HepG2 (cell line): Measurements from ENCODE around the gene ZC3H7B. TPM values are rescaled to one million over a fixed set of nuclear protein-coding genes. Genes with fewer than 3 reads are reported as not detected.

Source experiments
- ARHGAP35 ChIP-seq: sonication (generic); formaldehyde crosslinking; IDR thresholded peaks from 2 replicates; pipeline ENCODE4 v1.9.0; 2022; ENCODE audit warnings: mild to moderate bottlenecking, inconsistent platforms, moderate library complexity, missing genetic modification reagents, borderline replicate concordance
- BRCA1 ChIP-seq: sonication (generic); formaldehyde crosslinking; IDR thresholded peaks from 2 replicates; pipeline ENCODE4 v1.4.0; 2020; ENCODE audit warnings: missing genetic modification reagents
- CENPBD1 ChIP-seq: sonication (generic); formaldehyde crosslinking; IDR thresholded peaks from 2 replicates; pipeline ENCODE4 v1.8.0; 2022; ENCODE audit warnings: missing genetic modification reagents, low read depth, mild to moderate bottlenecking, borderline replicate concordance
- EP300 ChIP-seq, 3 experiments: sonication (generic) in 1 of 3; formaldehyde crosslinking in 1 of 3; IDR thresholded peaks; 2 replicates each; pipeline versions ENCODE4 v1.5.1 to v1.6.1; 2011 to 2020; ENCODE audit warnings: low read depth in 2 of 3, low read length in 2 of 3, borderline replicate concordance in 1 of 3, improper control_type of control experiment in 1 of 3, mild to moderate bottlenecking in 1 of 3, missing genetic modification reagents in 1 of 3, moderate library complexity in 1 of 3
- HMGXB4 ChIP-seq, 2 experiments: sonication (generic) in 1 of 2; formaldehyde crosslinking in 1 of 2; IDR thresholded peaks; 2 replicates each; pipeline versions ENCODE4 v1.4.0 to v1.6.1; 2018 to 2020; ENCODE audit warnings: missing genetic modification reagents in 2 of 2, borderline replicate concordance in 1 of 2, low read depth in 1 of 2, mild to moderate bottlenecking in 1 of 2, missing biosample characterization in 1 of 2
- MEIS2 ChIP-seq: sonication (generic); formaldehyde crosslinking; IDR thresholded peaks from 2 replicates; pipeline ENCODE4 v1.9.0; 2021; ENCODE audit warnings: mild to moderate bottlenecking, missing genetic modification reagents
- MYNN ChIP-seq: sonication (generic); formaldehyde crosslinking; IDR thresholded peaks from 2 replicates; pipeline ENCODE4 v1.4.0; 2020; ENCODE audit warnings: mild to moderate bottlenecking, low read depth, missing genetic modification reagents
- PHB2 ChIP-seq: fragments of 450-650 bp; IDR thresholded peaks from 2 replicates; pipeline ENCODE4 v1.6.1; 2018; ENCODE audit not compliant: partially characterized antibody
- SRSF9 ChIP-seq: fragments of 200-400 bp; formaldehyde crosslinking; IDR thresholded peaks from 2 replicates; pipeline ENCODE4 v1.6.1; 2018; ENCODE audit warnings: borderline replicate concordance, mild to moderate bottlenecking, low read depth, low read length; ENCODE audit not compliant: insufficient read depth, poor library complexity, severe bottlenecking
- TCF7 ChIP-seq: sonication (generic); IDR thresholded peaks from 2 replicates; pipeline ENCODE4 v1.6.1; 2016; ENCODE audit warnings: antibody characterized with exemption, low read depth
- TGIF2 ChIP-seq: IDR thresholded peaks from 2 replicates; pipeline ENCODE4 v1.6.1; 2016; ENCODE audit warnings: control low read depth, missing compliant biosample characterization
- ZBTB37 ChIP-seq: sonication (generic); formaldehyde crosslinking; IDR thresholded peaks from 2 replicates; pipeline ENCODE4 v1.4.0; 2020; ENCODE audit warnings: mild to moderate bottlenecking, missing genetic modification reagents
- ZFP36L1 ChIP-seq: sonication (generic); formaldehyde crosslinking; IDR thresholded peaks from 2 replicates; pipeline ENCODE4 v1.8.0; 2022; ENCODE audit warnings: mild to moderate bottlenecking, missing genetic modification reagents, moderate library complexity
- ZHX1 ChIP-seq: sonication (generic); formaldehyde crosslinking; IDR thresholded peaks from 2 replicates; pipeline ENCODE4 v1.8.1; 2022; ENCODE audit warnings: low read depth, mild to moderate bottlenecking, missing genetic modification reagents
- ZNF205 ChIP-seq: IDR thresholded peaks from 2 replicates; pipeline ENCODE4 v1.6.1; 2018; ENCODE audit warnings: missing biosample characterization, missing genetic modification reagents
- ZNF503 ChIP-seq: sonication (generic); formaldehyde crosslinking; IDR thresholded peaks from 2 replicates; pipeline ENCODE4 v1.4.0; 2020; ENCODE audit warnings: missing genetic modification reagents
- ZNF549 ChIP-seq: sonication (generic); formaldehyde crosslinking; IDR thresholded peaks from 2 replicates; pipeline ENCODE4 v1.5.0; 2020; ENCODE audit warnings: missing genetic modification reagents
- ZNF570 ChIP-seq: sonication (generic); formaldehyde crosslinking; IDR thresholded peaks from 2 replicates; pipeline ENCODE4 v1.4.0; 2020; ENCODE audit warnings: mild to moderate bottlenecking, missing genetic modification reagents, borderline replicate concordance
- ZNF589 ChIP-seq: sonication (generic); formaldehyde crosslinking; conservative IDR thresholded peaks from 2 replicates; pipeline ENCODE4 v1.8.0; 2022; ENCODE audit warnings: mild to moderate bottlenecking, moderate library complexity, missing genetic modification reagents
- ZNF740 ChIP-seq: sonication (generic); formaldehyde crosslinking; IDR thresholded peaks from 2 replicates; pipeline ENCODE4 v1.4.0; 2020; ENCODE audit warnings: missing genetic modification reagents
- polyA plus RNA-seq, 8 experiments: library from polyadenylated mRNA; depleted of rRNA in 3 of 8; stranded (reverse) in 7 of 8; unstranded in 1 of 8; fragments of >200 nt; fragmentation: Illumina TruSeq in 4 of 8; extraction: Trizol in 4 of 8; gene quantifications; 2 replicates each; pipeline versions ENCODE4 v1.2.1 to v1.2.3, GENCODE V29; 2011 to 2016; ENCODE audit warnings: low read depth in 4 of 8, missing spikeins in 1 of 8, mixed read lengths in 1 of 8; ENCODE audit not compliant: insufficient read depth in 1 of 8
- total RNA-seq, 5 experiments: library from RNA; depleted of rRNA; stranded (reverse); fragments of >200 nt; fragmentation: Illumina TruSeq; extraction: Trizol; gene quantifications; 2 replicates each; pipeline ENCODE4 v1.2.3, GENCODE V29; 2016; ENCODE audit warnings: low read depth in 1 of 5

ZC3H7B gene
- total and polyA plus RNA-seq, 2 of the 13 experiments (the other 11 are each of a cell fraction or from before 2014, with no cell fraction given) = 26.4 to 37.2 TPM

- TF ChIP-seq ZNF205 (peak; percentile 37; the same call in 1 of the 2 replicates), MEIS2 (CRISPR knock-in tag) (peak; percentile 95), TCF7 (no peak), ZBTB37 (CRISPR knock-in tag) (0 out of 2 replicates have a peak, but pooled peaks have one; percentile 28), TGIF2 (CRISPR knock-in tag) (peak; percentile 92), HMGXB4 (CRISPR knock-in tag; IDR thresholded peaks at IDR 0.05; ENCODE audit: borderline replicate concordance in 1 of 2, low read depth in 1 of 2) (peak in 1 of 2 experiments; percentile 50; a peak in 2 of 4 replicates), ZNF740 (CRISPR knock-in tag) (no peak), PHB2 (no peak), ZNF570 (CRISPR knock-in tag) (no peak), ZNF589 (CRISPR knock-in tag) (no peak), ZHX1 (CRISPR knock-in tag) (0 out of 2 replicates have a peak, but pooled peaks have one; percentile 51), BRCA1 (CRISPR knock-in tag) (no peak), ARHGAP35 (CRISPR knock-in tag) (peak; percentile 51; the same call in 1 of the 2 replicates), CENPBD1 (CRISPR knock-in tag) (no peak), ZFP36L1 (0 out of 2 replicates have a peak, but pooled peaks have one; percentile 72), ZNF549 (CRISPR knock-in tag) (no peak), ZNF503 (CRISPR knock-in tag) (no peak), EP300 (IDR thresholded peaks at IDR 0.05; ENCODE audit: low read depth in 2 of 2, low read length in 2 of 2) (peak in 1 of 2 experiments; percentile 62; a peak in 2 of 4 replicates), EP300 (CRISPR knock-in tag; IDR thresholded peaks at IDR 0.05; ENCODE audit: borderline replicate concordance) (peak; percentile 33; the same call in 1 of the 2 replicates), MYNN (CRISPR knock-in tag) (no peak), SRSF9 (no peak)
Measured at GRCh38 chr22:41308544-41308947, 7.2 kb downstream of the ZC3H7B start (continued).
